Parathyroid adenoma (tissue), 2 donors: ENCODE data around the gene ZNF750.

Experiments
- H2AFZ ChIP-seq: fragments of 300-600 bp; sonication (generic); one replicate; pipeline ENCODE4 v1.7.0; 2017; ENCODE audit warnings: antibody characterized with exemption, mild to moderate bottlenecking
- H3K27ac ChIP-seq: fragments of 300-600 bp; sonication (generic); one replicate; pipeline ENCODE4 v1.7.0; 2017
- H3K27me3 ChIP-seq: fragments of 300-600 bp; sonication (generic); one replicate; pipeline ENCODE4 v1.7.0; 2017; ENCODE audit warnings: low read length; ENCODE audit not compliant: control insufficient read depth, insufficient read depth
- H3K36me3 ChIP-seq: fragments of 300-600 bp; sonication (generic); one replicate; pipeline ENCODE4 v1.7.0; 2017; ENCODE audit warnings: low read length; ENCODE audit not compliant: control insufficient read depth, insufficient read depth
- H3K4me1 ChIP-seq: fragments of 300-600 bp; sonication (generic); one replicate; pipeline ENCODE4 v1.7.0; 2017; ENCODE audit warnings: control low read depth
- H3K4me2 ChIP-seq: fragments of 300-600 bp; sonication (generic); one replicate; pipeline ENCODE4 v1.7.0; 2017; ENCODE audit warnings: low read length
- H3K4me3 ChIP-seq: fragments of 300-600 bp; sonication (generic); one replicate; pipeline ENCODE4 v1.7.0; 2017; ENCODE audit warnings: low read depth, low read length
- H3K79me2 ChIP-seq: fragments of 300-600 bp; sonication (generic); one replicate; pipeline ENCODE4 v1.7.0; 2017; ENCODE audit warnings: control low read depth
- H3K9ac ChIP-seq: fragments of 300-600 bp; sonication (generic); one replicate; pipeline ENCODE4 v1.7.0; 2017; ENCODE audit warnings: mild to moderate bottlenecking
- H3K9me3 ChIP-seq: fragments of 300-600 bp; sonication (generic); one replicate; pipeline ENCODE4 v1.7.0; 2017; ENCODE audit warnings: low read length; ENCODE audit not compliant: control insufficient read depth
- TF ChIP-seq, protein P1 (sequence below): fragments of 300-600 bp; sonication (generic); IDR thresholded peaks from one replicate; pipeline ENCODE4 v1.7.0; 2017; ENCODE audit warnings: antibody characterized with exemption, mild to moderate bottlenecking
- donor health status: primary hyperparathyroidism.

Gene ZNF750

DNA sequence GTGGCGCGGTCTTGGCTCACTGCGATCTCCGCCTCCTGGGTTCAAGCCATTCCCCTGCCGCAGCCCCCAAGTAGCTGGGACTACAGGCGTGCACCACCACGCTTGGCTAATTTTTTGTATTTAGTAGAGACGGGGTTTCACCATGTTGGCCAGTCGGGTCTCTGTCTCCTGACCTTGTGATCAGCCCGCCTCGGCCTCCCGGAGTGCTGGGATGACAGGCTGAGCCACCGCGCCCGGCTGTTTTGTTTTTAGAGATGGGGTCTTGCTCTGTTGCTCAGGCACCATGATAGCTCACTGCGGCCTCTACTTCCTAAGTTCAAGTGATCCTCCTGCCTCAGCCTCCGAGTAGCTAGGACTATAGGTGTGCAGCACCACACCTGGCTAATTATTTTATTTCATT is 27.2 kb downstream of the ZNF750 start:
- Histone ChIP-seq H3K4me2 (no peak overlapping the region), H3K4me1 (no peaks in the 10 kb centered on the region), H3K9me3 (no peaks in the 10 kb centered on the region), H3K4me3 (no peak overlapping the region), H2AFZ (no peak overlapping the region), H3K27ac (no peak overlapping the region), H3K9ac (no peak overlapping the region), H3K36me3 (no peaks in the 10 kb centered on the region), H3K27me3 (no peaks in the 10 kb centered on the region), H3K79me2 (peaks cover 2% of the 10 kb centered on the region)
- TF ChIP-seq, protein P1, sequence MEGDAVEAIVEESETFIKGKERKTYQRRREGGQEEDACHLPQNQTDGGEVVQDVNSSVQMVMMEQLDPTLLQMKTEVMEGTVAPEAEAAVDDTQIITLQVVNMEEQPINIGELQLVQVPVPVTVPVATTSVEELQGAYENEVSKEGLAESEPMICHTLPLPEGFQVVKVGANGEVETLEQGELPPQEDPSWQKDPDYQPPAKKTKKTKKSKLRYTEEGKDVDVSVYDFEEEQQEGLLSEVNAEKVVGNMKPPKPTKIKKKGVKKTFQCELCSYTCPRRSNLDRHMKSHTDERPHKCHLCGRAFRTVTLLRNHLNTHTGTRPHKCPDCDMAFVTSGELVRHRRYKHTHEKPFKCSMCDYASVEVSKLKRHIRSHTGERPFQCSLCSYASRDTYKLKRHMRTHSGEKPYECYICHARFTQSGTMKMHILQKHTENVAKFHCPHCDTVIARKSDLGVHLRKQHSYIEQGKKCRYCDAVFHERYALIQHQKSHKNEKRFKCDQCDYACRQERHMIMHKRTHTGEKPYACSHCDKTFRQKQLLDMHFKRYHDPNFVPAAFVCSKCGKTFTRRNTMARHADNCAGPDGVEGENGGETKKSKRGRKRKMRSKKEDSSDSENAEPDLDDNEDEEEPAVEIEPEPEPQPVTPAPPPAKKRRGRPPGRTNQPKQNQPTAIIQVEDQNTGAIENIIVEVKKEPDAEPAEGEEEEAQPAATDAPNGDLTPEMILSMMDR: no peak

DNA sequence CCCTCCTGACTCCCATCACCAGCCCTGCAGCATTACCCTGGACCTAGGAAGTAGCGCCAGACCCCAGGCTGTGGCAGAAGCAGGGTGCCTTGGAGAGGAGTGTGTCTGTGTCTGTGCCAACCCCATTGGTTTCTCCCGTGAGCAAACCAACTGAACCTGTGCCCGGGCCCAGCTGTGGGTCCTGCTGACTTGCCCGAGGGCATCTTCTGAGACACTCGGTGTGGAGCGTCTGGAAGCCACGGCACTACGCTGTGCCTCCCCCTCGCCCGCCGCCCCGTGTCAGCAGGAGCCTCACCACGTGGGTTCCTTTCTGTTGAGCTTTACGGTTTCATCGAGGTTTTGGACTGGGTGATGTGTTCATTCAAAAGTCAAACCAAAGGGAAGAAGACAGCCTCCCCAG is 27.8 kb downstream of the ZNF750 start:
- Histone ChIP-seq H3K4me1 (peaks cover 3% of the 10 kb centered on the region), H3K27ac (no peak overlapping the region), H3K4me3 (no peak overlapping the region), H3K36me3 (no peaks in the 10 kb centered on the region), H3K9me3 (no peaks in the 10 kb centered on the region), H3K4me2 (no peak overlapping the region), H3K27me3 (no peaks in the 10 kb centered on the region), H3K9ac (no peak overlapping the region), H3K79me2 (peaks cover 7% of the 10 kb centered on the region), H2AFZ (no peak overlapping the region)
- TF ChIP-seq, protein P1: no peak

DNA sequence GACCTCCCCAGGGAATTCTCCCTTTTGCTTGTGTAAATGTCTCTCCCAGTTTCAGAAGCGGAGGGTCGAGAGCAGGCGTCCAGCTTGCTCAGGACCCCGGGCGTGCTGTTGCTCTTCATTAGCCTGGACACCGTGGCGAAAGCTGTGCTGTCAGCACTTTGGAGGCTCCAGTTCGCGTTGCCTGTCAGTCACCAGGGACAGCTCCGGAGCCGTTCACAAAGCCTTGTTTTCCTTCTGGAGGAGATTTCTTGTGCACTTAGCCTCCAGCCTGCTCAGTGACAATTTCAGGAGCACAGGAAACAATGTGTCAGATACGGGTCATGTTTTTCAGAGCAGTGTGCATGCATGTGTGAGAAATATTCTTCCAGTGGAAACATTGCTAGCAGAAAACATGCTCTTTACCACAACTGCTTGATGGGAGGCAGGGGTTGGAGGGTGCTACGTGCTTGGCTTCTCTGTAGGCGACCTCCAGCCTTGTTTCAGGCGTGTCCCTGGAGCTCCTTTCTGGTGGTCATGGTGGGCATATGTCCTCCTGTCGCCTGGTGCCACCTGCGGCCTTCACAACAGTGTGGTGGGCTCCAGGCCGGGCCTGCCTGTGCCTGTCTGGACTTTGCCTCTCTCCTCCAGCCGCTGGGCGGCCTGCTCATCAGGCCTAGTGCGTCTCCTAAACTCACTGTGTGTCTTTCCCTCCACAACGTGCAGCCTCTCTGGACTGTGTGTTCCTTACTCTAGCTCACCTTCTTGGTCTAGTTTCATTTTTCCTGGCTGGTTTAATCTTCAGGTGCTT is 29.0 kb downstream of the ZNF750 start:
- Histone ChIP-seq H3K9me3 (no peaks in the 10 kb centered on the region), H3K9ac (no peak overlapping the region), H3K36me3 (no peaks in the 10 kb centered on the region), H2AFZ (no peak overlapping the region), H3K4me2 (no peak overlapping the region), H3K27ac (no peak overlapping the region), H3K4me1 (peaks cover 14% of the 10 kb centered on the region), H3K79me2 (peaks cover 7% of the 10 kb centered on the region), H3K27me3 (no peaks in the 10 kb centered on the region), H3K4me3 (no peak overlapping the region)
- TF ChIP-seq, protein P1: no peak

DNA sequence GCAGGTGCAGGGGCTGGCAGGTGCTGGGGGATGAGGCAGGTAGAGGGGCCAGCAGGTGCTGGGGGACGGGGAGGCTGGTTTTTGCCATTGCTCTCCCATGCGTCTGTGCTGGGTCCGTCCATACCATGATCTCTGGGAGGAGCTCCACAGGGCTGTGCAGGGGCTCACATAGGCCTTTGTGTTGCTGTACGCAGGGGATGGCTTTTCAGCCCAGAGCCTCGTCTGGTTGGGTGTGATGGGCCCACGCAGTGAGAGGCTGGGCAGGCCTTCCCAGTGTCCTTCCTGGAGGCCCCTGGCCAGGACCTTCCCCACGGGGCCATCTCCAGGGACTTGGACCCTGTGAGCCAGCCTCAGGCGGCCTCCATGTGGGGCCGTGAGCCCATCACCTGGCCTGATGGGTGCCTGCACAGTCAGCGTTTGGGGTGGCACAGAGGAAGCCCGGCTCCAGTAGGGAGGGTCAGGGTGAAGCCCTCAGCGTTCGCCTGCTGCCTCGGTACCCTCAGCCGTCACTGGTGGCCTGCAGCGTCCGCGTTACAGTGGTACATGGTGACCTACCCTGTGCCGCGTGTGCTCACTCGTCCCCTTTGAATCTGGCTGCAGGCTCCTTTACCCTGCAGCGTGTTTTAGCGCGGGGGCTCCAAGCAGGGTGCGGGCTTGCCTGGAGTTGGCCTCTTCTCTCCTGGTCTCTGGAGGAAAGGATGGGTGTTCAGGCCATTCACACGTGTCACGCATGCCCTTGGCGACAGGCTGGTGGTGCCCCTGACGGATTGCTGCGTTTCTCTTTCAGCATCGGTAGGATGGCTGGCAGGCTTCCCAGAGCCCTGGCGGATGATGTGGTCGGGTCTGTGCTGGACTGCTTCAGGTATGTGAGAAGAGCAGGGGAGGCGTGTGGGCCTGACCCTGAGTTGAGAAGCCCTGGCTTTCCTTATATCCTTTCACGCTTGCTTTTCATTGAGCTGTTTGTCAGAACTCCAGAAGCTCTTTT is 30.6 kb downstream of the ZNF750 start:
- no peak overlapping the region for H3K4me3 ChIP-seq
- H3K9me3 ChIP-seq: no peaks in the 10 kb centered on the region
- H2AFZ ChIP-seq: no peak overlapping the region
- TF ChIP-seq, protein P1: no peak
- peaks cover 6% of the 10 kb centered on the region for H3K79me2 ChIP-seq
- no peak overlapping the region for H3K27ac ChIP-seq
- H3K9ac ChIP-seq: no peak overlapping the region
- peaks cover 14% of the 10 kb centered on the region for H3K4me1 ChIP-seq
- no peak overlapping the region for H3K4me2 ChIP-seq
- H3K36me3 ChIP-seq: no peaks in the 10 kb centered on the region
- H3K27me3 ChIP-seq: no peaks in the 10 kb centered on the region
